Left lung (tissue), 10 donors: ENCODE results near the gene UBAP2L. TPM values are rescaled to one million over a fixed set of nuclear protein-coding genes. Genes with fewer than 3 reads are reported as not detected.
"Not testable (repeated sequence)": the region's sequence is repeated elsewhere in the genome, so short reads cannot be mapped to it uniquely, and the experiment has no call there.

Experiments
- ATAC-seq: fragments of 200-7000 bp; cut with Tn5 transposase; one replicate; pipeline ENCODE4 v1.9.1; 2020; ENCODE audit warnings: moderate library complexity
- DNase-seq, 4 donors: peaks; one replicate each; pipeline ENCODE4 v3.0.0-alpha.2; 2013 to 2020
- H3K27ac ChIP-seq, 2 donors: fragments of 200-600 bp; sonication (generic) in 1 of 2; one replicate each; pipeline versions ENCODE4 v1.5.0 to v1.8.0; 2020 to 2021
- H3K27me3 ChIP-seq, 2 donors: fragments of 200-600 bp; sonication (generic) in 1 of 2; one replicate each; pipeline versions ENCODE4 v1.5.0 to v1.8.0; 2020 to 2021
- H3K36me3 ChIP-seq, 2 donors: fragments of 200-600 bp; sonication (generic) in 1 of 2; one replicate each; pipeline versions ENCODE4 v1.5.0 to v1.8.0; 2020 to 2021
- H3K4me1 ChIP-seq, 2 donors: fragments of 200-600 bp; one replicate each; pipeline ENCODE4 v1.8.0; 2021
- H3K4me3 ChIP-seq, 2 donors: fragments of 200-600 bp; sonication (generic) in 1 of 2; one replicate each; pipeline versions ENCODE4 v1.5.0 to v1.8.0; 2020 to 2021; ENCODE audit warnings: mild to moderate bottlenecking in 1 of 2
- H3K9me3 ChIP-seq, 2 donors: fragments of 200-600 bp; sonication (generic) in 1 of 2; one replicate each; pipeline versions ENCODE4 v1.5.0 to v1.8.0; 2020 to 2021
- intact Hi-C, 2 donors: fragments of 100-400 bp; cut with DNase I; formaldehyde crosslinking; loops; one replicate each; pipeline versions ENCODE4 v1.11.2 to v1.14.2; 2022
- polyA plus RNA-seq, 6 donors: library from polyadenylated mRNA; unstranded; fragments of 120-200 nt; gene quantifications; one replicate each; pipeline ENCODE4 v1.2.1, GENCODE V29; 2013; ENCODE audit not compliant: insufficient read length in 6 of 6
- total RNA-seq, 2 donors: library from RNA; stranded (reverse); fragmentation: NEBNext Ultra II Directional; extraction: Animal tissue kit (Norgen Biotek cat#: 25700); gene quantifications; one replicate each; pipeline ENCODE4 v1.2.1, GENCODE V29; 2021
- TF ChIP-seq, protein P1 (sequence below), 2 donors: fragments of 200-600 bp; sonication (generic) in 1 of 2; IDR thresholded peaks; one replicate each; pipeline versions ENCODE4 v1.5.0 to v1.8.0; 2021; ENCODE audit warnings: antibody characterized with exemption in 2 of 2
- donor health status: DM: no; HTN: yes; CAD: no.
- donor health status: DM: no; HTN: no; CAD: no.

The UBAP2L gene
- total and polyA plus RNA-seq, 8 donors: 131 to 201 (median 174) TPM

DNA sequence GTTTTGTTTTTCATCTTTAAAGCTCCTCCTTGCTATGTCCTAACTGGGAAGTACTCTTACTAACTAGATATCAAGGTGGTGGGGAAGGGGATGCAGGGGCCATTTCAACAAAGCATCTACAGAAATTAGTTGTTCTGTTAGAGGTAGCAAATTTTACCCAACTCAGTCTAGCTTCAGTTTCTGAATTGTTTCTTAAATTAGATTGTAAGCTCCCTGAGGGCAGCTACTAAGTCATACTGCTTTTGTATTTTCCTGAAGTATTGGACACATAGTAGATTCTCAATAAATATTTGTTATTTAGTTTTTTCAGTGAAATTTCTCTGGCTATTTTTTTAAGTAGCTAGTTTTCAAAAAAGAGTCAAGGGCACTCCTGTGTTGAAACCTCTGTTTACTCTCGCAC lies 1.8 kb downstream of the UBAP2L start:
- ATAC-seq: no peak
- Histone ChIP-seq H3K36me3 (peaks cover 0 to 44% of the 10 kb centered on the region in 2 donors), H3K4me1 (peaks cover 32 to 81% of the 10 kb centered on the region in 2 donors), H3K27me3 (no peaks in the 10 kb centered on the region), H3K4me3 (peak overlapping the region in 1 of 2 donors; percentile 85), H3K9me3 (no peaks in the 10 kb centered on the region), H3K27ac (peak overlapping the region; percentile 95 to 99)
- DNase-seq: no peak
- intact Hi-C loops: no loop called here
- TF ChIP-seq, protein P1, sequence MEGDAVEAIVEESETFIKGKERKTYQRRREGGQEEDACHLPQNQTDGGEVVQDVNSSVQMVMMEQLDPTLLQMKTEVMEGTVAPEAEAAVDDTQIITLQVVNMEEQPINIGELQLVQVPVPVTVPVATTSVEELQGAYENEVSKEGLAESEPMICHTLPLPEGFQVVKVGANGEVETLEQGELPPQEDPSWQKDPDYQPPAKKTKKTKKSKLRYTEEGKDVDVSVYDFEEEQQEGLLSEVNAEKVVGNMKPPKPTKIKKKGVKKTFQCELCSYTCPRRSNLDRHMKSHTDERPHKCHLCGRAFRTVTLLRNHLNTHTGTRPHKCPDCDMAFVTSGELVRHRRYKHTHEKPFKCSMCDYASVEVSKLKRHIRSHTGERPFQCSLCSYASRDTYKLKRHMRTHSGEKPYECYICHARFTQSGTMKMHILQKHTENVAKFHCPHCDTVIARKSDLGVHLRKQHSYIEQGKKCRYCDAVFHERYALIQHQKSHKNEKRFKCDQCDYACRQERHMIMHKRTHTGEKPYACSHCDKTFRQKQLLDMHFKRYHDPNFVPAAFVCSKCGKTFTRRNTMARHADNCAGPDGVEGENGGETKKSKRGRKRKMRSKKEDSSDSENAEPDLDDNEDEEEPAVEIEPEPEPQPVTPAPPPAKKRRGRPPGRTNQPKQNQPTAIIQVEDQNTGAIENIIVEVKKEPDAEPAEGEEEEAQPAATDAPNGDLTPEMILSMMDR (IDR thresholded peaks at IDR 0.05): no peak

DNA sequence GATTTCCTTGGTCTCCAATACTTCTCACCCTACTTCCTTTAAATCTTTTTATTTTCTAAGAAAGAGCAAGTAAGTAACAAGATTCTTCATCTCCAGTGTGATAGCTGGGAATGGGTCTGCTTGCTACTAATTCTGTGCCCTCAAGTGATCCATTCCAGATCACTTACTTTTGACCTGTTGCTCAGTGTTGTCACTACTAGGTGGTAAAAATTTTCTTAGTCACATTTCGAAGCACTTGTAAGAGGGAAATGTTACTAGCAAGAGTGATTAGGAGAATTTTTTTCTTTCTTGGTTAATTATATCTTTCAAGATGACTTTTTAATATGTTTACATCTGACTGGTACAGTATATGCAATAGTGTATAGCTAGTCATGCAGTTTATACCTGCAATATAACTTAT lies 2.2 kb downstream of the UBAP2L start:
- H3K4me3 ChIP-seq: no peak overlapping the region
- H3K36me3 ChIP-seq: peaks cover 0 to 44% of the 10 kb centered on the region in 2 donors
- peak overlapping the region; percentile 42 to 95 for H3K27ac ChIP-seq
- H3K27me3 ChIP-seq: no peaks in the 10 kb centered on the region
- TF ChIP-seq, protein P1 (IDR thresholded peaks at IDR 0.05): no peak
- peaks cover 32 to 78% of the 10 kb centered on the region in 2 donors for H3K4me1 ChIP-seq
- no peaks in the 10 kb centered on the region for H3K9me3 ChIP-seq
- ATAC-seq: no peak
- DNase-seq: no peak
- intact Hi-C loops: no loop called here

DNA sequence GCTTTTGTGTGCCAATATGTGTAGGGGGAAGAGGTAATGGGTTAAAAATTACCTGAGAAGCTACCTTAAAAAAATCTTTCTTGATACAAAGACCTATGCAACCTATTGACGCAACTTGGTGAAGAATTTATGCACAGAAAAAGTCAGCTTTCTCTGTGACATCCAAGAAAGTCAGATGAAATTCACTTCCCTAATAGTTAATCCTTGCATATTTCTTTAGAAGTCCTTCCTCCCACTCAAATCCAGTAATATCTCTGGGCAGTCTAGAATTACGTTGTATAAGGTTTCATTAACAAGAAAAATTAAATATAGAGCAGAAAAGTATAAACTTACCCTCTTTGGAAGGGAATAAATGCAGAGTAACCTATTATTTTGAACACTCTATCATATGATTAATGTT lies 2.9 kb downstream of the UBAP2L start:
- intact Hi-C loops: no loop called here
- H3K4me1 ChIP-seq: peaks cover 28 to 71% of the 10 kb centered on the region in 2 donors
- peaks cover 0 to 44% of the 10 kb centered on the region in 2 donors for H3K36me3 ChIP-seq
- H3K27me3 ChIP-seq: no peaks in the 10 kb centered on the region
- H3K27ac ChIP-seq: no peak overlapping the region
- ATAC-seq (no peak), DNase-seq (no peak)
- TF ChIP-seq, protein P1 (IDR thresholded peaks at IDR 0.05): no peak
- no peak overlapping the region for H3K4me3 ChIP-seq
- no peaks in the 10 kb centered on the region for H3K9me3 ChIP-seq

DNA sequence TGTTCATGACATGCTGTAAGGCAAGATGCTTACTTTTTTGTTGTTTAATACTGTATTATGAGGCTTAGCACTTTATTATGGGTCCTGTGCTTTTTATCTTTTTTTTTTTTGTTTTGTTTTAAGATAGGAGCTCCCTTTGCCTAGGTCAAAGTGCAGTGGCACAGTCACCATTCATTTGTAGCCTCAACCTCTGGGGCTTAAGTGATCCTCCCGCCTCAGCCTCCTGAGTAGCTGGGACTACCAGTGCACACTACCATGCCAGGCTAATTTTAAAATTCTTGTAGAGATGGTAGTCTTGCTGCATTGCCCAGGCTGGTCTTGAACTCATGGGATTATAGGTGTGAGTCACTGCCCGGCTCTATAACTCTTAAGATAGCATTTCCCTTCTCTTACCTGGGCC lies 4.6 kb downstream of the UBAP2L start:
- Histone ChIP-seq H3K4me1 (peaks cover 19 to 60% of the 10 kb centered on the region in 2 donors), H3K36me3 (peaks cover 0 to 57% of the 10 kb centered on the region in 2 donors), H3K4me3 (no peak overlapping the region), H3K27ac (no peak overlapping the region), H3K9me3 (no peaks in the 10 kb centered on the region), H3K27me3 (no peaks in the 10 kb centered on the region)
- intact Hi-C loops: no loop called here
- TF ChIP-seq, protein P1 (IDR thresholded peaks at IDR 0.05): no peak
- ATAC-seq: no peak
- no peak for DNase-seq

DNA sequence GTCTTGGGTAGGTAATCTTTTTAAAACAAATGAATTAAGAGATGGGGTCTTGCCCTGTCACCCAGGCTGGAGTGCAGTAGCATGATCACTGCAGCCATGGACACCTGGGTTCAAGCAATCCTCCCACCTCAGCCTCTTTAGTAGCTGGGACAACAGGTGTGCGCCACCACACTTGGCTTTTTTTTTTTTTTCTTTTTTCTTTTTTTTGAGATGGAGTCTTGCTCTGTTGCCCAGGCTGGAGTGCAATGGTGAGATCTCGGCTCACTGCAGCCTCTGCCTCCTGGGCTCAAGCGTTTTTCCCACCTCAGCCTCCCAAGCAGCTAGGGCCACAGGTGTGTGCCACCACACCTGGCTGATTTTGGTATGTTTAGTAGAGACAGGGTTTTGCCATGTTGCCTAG lies 10.4 kb downstream of the UBAP2L start:
- ATAC-seq, H3K27me3 ChIP-seq, H3K4me3 ChIP-seq, DNase-seq, H3K27ac ChIP-seq, H3K9me3 ChIP-seq, intact Hi-C loops: not testable (repeated sequence)
- Histone ChIP-seq H3K4me1 (peaks cover 0 to 14% of the 10 kb centered on the region in 2 donors), H3K36me3 (peaks cover 2 to 100% of the 10 kb centered on the region in 2 donors)

DNA sequence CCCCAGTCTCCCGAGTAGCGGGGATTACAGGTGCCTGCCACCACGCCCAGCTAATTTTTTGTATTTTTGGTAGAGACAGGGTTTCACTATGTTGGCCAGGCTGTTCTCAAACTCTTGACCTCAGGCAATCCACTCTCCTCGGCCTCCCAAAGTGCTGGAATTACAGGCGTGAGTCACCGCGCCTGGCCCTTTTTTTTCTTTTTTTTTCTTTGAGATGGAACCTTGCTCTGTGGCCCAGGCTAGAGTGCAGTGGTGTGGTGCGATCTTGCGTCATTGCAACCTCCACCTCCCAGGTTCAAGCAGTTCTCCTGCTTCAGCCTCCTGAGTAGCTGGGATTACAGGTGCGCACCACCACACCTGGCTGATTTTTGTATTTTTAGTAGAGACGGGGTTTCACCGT lies 12.4 kb downstream of the UBAP2L start:
- intact Hi-C loops, H3K27ac ChIP-seq, H3K4me1 ChIP-seq, ATAC-seq, H3K9me3 ChIP-seq, H3K4me3 ChIP-seq, H3K27me3 ChIP-seq, DNase-seq: not testable (repeated sequence)
- peaks cover 2 to 100% of the 10 kb centered on the region in 2 donors for H3K36me3 ChIP-seq
